ENCODE measurements around the gene SEC11A.

The SEC11A gene

GRCh38 chr15:84696757-84697156 lies 19.2 kb downstream of the SEC11A start:
- no peak for TF ChIP-seq SIN3A (IDR thresholded peaks at IDR 0.05; ENCODE audit: borderline replicate concordance, insufficient read depth, low read length)
- TF ChIP-seq REST (IDR thresholded peaks at IDR 0.05; ENCODE audit: insufficient read depth in 1 of 2, low read depth in 2 of 2, low read length in 2 of 2), result no peak
- no peak for TF ChIP-seq FOXP2 (optimal IDR thresholded peaks at IDR 0.05; ENCODE audit: borderline replicate concordance, extremely low read depth, extremely low read length, insufficient read depth)
- no peak for TF ChIP-seq POLR2AphosphoS5 (IDR thresholded peaks at IDR 0.05; ENCODE audit: low read depth, low read length)
- no peak for TF ChIP-seq TAF1 (IDR thresholded peaks at IDR 0.05; ENCODE audit: borderline replicate concordance, insufficient read depth, low read length)

GRCh38 chr15:84690342-84690741 lies 25.6 kb downstream of the SEC11A start:
- TF ChIP-seq TAF1 (IDR thresholded peaks at IDR 0.05; ENCODE audit: borderline replicate concordance, insufficient read depth, low read length) (no peak), SIN3A (IDR thresholded peaks at IDR 0.05; ENCODE audit: borderline replicate concordance, insufficient read depth, low read length) (no peak), REST (IDR thresholded peaks at IDR 0.05; ENCODE audit: insufficient read depth in 1 of 2, low read depth in 2 of 2, low read length in 2 of 2) (no peak), FOXP2 (optimal IDR thresholded peaks at IDR 0.05; ENCODE audit: borderline replicate concordance, extremely low read depth, extremely low read length, insufficient read depth) (no peak), POLR2AphosphoS5 (IDR thresholded peaks at IDR 0.05; ENCODE audit: low read depth, low read length) (no peak)

- TF ChIP-seq TAF1 (IDR thresholded peaks at IDR 0.05; ENCODE audit: borderline replicate concordance, insufficient read depth, low read length), result no peak
- TF ChIP-seq REST (IDR thresholded peaks at IDR 0.05; ENCODE audit: insufficient read depth in 1 of 2, low read depth in 2 of 2, low read length in 2 of 2), result no peak
- TF ChIP-seq POLR2AphosphoS5 (IDR thresholded peaks at IDR 0.05; ENCODE audit: low read depth, low read length), result no peak
- no peak for TF ChIP-seq FOXP2 (optimal IDR thresholded peaks at IDR 0.05; ENCODE audit: borderline replicate concordance, extremely low read depth, extremely low read length, insufficient read depth)
- no peak for TF ChIP-seq SIN3A (IDR thresholded peaks at IDR 0.05; ENCODE audit: borderline replicate concordance, insufficient read depth, low read length)
Observed at GRCh38 chr15:84689858-84690257, 26.1 kb downstream of the SEC11A start.

- no peak for TF ChIP-seq POLR2AphosphoS5 (IDR thresholded peaks at IDR 0.05; ENCODE audit: low read depth, low read length)
- no peak for TF ChIP-seq SIN3A (IDR thresholded peaks at IDR 0.05; ENCODE audit: borderline replicate concordance, insufficient read depth, low read length)
- no peak for TF ChIP-seq TAF1 (IDR thresholded peaks at IDR 0.05; ENCODE audit: borderline replicate concordance, insufficient read depth, low read length)
- TF ChIP-seq FOXP2 (optimal IDR thresholded peaks at IDR 0.05; ENCODE audit: borderline replicate concordance, extremely low read depth, extremely low read length, insufficient read depth), result no peak
Observed at GRCh38 chr15:84685304-84685703, 30.6 kb downstream of the SEC11A start.

- TF ChIP-seq FOXP2 (optimal IDR thresholded peaks at IDR 0.05; ENCODE audit: borderline replicate concordance, extremely low read depth, extremely low read length, insufficient read depth) (no peak), SIN3A (IDR thresholded peaks at IDR 0.05; ENCODE audit: borderline replicate concordance, insufficient read depth, low read length) (no peak), REST (IDR thresholded peaks at IDR 0.05; ENCODE audit: insufficient read depth in 1 of 2, low read depth in 2 of 2, low read length in 2 of 2) (no peak), TAF1 (IDR thresholded peaks at IDR 0.05; ENCODE audit: borderline replicate concordance, insufficient read depth, low read length) (no peak), POLR2AphosphoS5 (IDR thresholded peaks at IDR 0.05; ENCODE audit: low read depth, low read length) (no peak)
Observed at GRCh38 chr15:84684092-84684491, 31.8 kb downstream of the SEC11A start.

Measured in PFSK-1 (cell line).